NCI-H345 treated with DMSO at 0.1 percent for 48 hours (cell line): ENCODE data around the gene CEP170.

Source experiments
- DNase-seq: peaks from one replicate; lab custom pipeline; 2025; ENCODE audit not compliant: unreplicated experiment; lab: John Stamatoyannopoulos, UW

The CEP170 gene

DNA sequence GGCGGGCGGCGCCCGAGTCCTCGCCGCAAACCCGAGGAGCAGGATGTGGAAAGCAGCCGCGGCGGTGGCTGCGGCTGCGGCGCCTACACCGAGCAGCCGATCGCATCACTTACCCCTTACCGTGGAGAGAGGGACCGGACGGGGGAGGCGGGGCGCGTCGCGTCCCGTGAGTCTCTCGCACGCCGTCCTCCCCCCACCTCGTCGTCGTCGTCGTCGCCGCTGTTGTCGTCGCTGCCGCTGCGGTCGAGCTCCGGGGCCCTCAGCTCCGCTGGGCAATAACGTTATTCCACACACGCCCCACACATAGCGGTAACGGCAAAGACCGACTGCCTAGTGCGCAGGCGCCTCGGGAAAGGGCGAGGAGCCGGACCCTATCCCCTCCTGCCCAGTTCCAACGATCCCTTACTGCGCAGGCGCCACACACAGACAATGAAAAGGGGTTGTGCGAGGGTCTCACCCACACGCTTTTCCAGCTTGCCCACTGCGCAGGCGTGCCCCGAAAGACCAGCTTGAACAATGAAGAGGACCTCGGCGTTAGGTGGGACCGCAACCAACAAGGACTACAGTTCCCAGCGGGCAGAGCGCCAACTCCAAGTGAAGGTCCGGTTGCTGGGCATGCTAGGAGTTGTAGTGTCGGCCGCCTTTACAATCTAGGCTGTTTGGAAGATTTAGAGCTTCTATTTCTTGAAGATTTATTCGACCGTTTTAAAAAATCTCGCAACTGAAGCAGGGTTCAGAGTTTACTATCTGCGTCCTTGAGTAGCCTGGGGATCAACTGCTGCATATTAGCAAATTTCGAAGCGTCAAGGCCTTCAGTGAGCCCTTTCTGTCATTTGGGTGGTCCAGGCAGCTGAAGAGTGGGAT is at the start of gene CEP170:
Gene CEP170 (minus strand): TSS at position 355 of the 864 bp plus-strand sequence. CDS start 30,001 bp downstream, outside the sequence.
- DNase-seq = peak; percentile 99

GRCh38 chr1:243301059-243301458 is 46.0 kb upstream of the CEP170 start:
- DNase-seq = no peak

GRCh38 chr1:243299069-243299468 is 44.0 kb upstream of the CEP170 start:
- DNase-seq = no peak

GRCh38 chr1:243294723-243295121 is 39.6 kb upstream of the CEP170 start:
- DNase-seq = no peak

- DNase-seq = no peak
These were observed 39.1 kb upstream of the CEP170 start for GRCh38 chr1:243293941-243294722.

DNA sequence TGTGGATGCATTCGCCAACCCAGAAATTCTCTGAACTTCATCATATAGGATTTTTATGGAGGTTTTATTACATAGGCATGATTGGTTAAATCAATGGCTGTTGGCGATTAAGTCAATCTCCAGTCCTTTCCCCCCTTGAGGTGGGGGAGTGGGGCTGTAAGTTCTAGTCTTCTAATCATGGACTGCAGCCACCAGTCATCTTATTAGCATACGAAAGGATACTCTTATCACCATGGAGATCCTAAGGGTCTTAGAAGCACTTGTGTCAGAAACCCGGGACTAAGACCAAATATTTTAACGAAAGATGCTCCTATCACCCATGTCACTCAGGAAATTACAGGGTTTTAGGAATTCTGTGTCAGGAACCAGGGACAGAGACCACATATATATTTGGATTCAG is 37.0 kb upstream of the CEP170 start:
- DNase-seq = no peak

DNA sequence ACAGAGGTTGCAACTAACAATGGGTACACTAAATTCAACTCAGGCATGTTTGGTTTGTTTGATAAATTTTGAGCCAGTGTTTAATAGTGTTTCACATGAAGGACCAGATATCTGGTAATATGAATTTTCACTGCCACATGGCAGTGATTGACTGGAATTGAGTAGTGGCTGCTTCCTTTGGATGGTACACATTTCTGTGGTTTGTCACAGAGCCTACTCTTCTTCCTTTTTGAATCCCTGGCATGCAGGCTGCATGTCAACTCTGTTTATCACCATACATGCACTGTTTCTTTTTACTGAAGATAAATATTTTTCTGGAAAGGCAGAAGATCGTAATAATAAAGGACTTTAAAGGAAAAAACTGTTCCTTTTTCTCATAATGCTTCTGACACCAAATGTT is 36.2 kb upstream of the CEP170 start:
- DNase-seq = no peak

GRCh38 chr1:243288062-243288461 is 33.0 kb upstream of the CEP170 start:
- no peak for DNase-seq

- no peak for DNase-seq
These were observed 32.6 kb upstream of the CEP170 start for GRCh38 chr1:243287652-243288051.

- DNase-seq = no peak
These were observed 32.0 kb upstream of the CEP170 start for GRCh38 chr1:243287123-243287460.

DNA sequence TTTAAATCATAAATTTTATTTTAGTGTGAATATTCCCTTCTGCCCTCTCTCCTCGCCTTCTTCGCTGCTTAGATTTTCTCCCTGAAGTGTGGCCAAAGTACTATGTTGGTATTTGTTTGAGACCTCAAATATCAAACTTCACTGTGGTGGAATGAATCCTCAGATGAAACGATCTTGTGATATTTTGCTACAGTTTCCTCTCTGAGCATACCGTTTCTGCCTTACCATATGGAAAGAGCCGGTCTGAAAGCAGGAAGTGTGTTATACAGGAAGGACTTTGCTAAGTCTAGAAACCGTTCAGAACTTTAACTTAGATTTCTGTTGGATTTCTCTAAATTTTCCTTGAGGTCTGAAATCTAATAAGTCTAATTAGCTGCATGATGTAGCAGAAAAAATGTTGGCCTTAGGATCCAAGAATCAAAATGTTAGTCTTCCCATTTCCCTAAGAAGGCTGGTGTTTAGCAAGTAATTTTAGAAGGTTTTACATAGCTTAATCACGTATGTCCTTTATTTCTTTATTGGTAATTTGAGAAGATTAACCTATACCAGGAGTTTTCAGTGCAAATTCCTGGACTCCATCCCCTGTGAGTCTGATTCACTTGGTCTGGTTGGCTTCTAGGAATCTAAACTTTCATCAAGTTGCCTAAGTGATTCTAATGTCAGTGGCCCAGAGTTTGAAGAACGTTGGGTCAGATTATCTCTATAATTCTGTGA is 31.5 kb upstream of the CEP170 start:
- no peak for DNase-seq

- DNase-seq = no peak
These were observed 26.6 kb upstream of the CEP170 start for GRCh38 chr1:243281672-243282071.

DNA sequence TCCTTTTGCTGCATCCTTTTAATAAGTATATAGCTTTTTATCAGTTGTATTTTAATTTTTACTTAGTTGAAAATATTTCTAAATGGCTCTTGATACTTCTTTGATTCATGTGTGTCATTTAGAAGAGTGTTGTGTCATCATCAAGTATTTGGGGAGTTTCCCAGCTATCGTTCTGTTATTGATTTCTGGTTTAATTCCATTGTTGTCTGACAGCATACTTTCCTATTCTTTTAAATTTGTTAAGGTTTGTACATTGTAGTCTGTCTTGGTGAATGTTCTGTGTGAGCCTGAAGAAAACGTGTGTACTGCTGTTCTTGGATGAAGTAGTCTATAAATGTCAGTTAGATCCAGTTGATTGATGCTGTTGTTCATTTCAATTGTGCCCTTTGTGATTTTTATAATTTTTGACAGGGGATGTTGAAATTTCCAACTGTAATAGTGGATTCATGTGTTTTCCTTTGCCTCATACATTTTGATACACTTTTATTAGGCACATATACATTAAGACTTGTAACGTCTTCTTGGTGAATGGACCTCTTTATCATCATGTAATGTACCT is 25.6 kb upstream of the CEP170 start:
- no peak for DNase-seq

- no peak for DNase-seq
These were observed 20.2 kb upstream of the CEP170 start for GRCh38 chr1:243275316-243275715.

DNA sequence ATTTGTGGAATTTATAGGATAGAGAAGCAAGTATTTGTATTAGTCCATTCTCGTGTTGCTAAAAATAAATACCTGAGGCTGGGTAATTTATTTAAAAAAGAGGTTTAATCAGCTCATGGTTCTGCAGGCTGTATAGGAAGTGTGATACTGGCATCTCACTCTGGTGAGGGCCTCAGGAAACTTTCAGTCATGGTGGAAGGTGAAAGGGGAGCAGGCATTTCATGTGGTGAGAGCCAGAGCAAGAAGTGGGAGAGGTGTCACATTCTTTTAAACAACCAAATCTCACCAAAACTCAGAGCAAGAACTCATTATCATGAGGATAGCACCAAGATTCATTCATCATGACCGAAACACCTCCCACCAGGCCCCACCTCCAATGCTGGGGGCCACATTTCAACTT is 18.9 kb upstream of the CEP170 start:
- no peak for DNase-seq

DNA sequence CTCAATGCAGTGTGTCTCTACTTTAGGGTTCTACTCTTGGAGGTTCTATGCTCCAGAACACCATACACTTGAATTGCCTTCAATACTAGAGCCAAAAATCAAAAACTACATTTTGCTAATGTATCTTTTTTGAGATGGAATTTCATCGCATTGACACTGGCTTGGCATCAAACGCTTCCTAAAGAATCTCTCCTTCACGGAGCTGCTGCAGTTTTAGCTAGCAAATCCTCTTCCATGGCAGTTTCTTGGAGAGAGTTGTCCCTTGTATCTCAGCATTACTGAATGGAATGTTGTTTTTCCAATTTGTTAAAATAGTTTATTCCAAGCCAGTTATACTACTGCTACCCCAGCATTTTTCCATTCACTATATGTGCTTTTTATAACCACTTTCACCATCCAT is 18.4 kb upstream of the CEP170 start:
- no peak for DNase-seq

- DNase-seq = no peak
These were observed 17.3 kb upstream of the CEP170 start for GRCh38 chr1:243272401-243272800.

DNA sequence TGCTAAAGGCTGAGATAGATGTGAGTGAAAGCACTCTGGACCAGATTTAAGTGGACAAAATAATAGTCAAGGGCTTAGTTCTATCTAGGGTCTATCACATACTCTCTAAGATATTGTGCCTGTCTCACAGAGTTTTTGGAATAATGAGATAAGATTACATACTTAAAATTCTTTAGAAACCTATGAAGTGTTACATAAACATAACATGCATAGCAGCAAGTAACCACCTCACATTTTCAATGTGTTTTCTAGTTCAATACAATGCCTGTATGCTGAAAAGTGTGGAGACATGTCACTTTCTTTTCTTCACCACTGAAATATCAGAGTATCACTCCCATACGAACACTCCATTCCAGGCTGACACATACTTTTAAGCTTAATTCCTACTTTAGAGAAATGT is 16.9 kb upstream of the CEP170 start:
- no peak for DNase-seq

DNA sequence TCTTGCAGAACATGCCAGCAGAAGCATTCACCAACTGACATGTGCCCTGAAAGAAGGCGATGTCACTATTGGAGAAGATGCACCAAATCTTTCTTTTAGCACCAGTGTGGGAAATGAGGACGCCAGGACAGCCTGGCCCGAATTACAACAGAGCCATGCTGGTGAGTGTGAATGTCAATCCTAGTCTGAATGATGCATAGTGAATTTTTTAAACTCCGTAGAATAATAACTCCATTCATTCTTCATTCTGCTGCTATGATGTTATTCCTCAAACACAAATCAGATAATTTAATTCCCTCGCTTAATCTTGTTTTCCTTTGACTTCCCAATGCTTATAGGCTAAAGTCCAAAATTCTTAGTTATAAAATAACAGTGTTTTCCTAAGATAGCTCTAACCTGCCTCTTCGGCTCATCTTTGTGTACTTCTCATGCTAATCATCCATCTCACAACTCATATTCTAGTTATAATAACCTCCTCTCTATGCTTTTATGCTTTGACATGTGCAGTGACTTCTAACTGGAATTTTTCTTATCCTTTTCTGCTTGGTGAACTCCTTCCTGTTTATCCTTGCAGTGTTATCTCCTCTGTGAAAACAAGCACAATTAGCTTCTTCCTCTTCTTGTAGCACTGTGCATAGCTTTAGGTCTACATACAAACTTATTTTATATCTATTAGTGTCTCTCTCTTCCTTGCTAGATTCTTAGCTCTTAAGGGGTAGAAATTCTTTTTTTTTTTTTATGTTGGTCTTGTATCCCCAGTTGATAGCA is 15.2 kb upstream of the CEP170 start:
- no peak for DNase-seq

GRCh38 chr1:243269461-243269801 is 14.3 kb upstream of the CEP170 start:
- no peak for DNase-seq
